PC-3 (cell line): ENCODE data around the gene ZC3H11A.

Experiments used
- EZH2 ChIP-seq: fragments of 300-600 bp; sonication (generic); IDR thresholded peaks from one replicate; pipeline ENCODE4 v1.6.1; 2017; ENCODE audit warnings: antibody characterized with exemption, mild to moderate bottlenecking, low read length; ENCODE audit not compliant: unreplicated experiment
- TF ChIP-seq, protein P1 (sequence below): fragments of 300-600 bp; sonication (generic); conservative IDR thresholded peaks from 2 replicates; pipeline ENCODE4 v1.5.1; 2017; ENCODE audit warnings: antibody characterized with exemption, low read depth, mild to moderate bottlenecking, low read length

DNA sequence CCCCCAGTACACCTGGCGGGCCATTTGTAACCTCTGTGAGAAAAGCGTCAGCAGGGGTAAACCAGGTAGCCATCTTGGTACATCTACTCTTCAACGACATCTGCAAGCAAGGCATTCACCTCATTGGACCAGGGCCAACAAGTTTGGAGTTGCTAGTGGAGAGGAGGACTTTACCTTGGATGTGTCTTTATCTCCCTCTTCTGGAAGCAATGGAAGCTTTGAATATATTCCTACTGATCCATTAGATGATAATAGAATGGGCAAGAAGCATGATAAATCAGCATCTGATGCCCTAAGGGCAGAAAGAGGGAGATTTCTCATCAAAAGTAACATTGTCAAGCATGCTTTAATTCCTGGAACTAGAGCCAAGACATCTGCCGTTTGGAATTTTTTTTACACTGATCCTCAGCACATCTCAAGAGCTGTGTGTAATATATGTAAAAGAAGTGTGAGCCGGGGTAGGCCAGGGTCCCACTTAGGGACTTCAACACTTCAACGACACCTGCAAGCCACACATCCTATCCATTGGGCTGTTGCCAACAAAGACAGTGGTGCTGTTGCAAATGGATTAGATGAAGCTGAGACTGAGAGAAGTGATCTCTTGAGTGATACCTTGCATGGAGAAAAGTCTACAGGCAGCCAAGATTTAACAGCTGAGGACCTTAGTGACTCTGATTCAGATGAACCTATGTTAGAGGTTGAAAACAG lies 2.7 kb downstream of the ZC3H11A start:
- TF ChIP-seq, protein P1, sequence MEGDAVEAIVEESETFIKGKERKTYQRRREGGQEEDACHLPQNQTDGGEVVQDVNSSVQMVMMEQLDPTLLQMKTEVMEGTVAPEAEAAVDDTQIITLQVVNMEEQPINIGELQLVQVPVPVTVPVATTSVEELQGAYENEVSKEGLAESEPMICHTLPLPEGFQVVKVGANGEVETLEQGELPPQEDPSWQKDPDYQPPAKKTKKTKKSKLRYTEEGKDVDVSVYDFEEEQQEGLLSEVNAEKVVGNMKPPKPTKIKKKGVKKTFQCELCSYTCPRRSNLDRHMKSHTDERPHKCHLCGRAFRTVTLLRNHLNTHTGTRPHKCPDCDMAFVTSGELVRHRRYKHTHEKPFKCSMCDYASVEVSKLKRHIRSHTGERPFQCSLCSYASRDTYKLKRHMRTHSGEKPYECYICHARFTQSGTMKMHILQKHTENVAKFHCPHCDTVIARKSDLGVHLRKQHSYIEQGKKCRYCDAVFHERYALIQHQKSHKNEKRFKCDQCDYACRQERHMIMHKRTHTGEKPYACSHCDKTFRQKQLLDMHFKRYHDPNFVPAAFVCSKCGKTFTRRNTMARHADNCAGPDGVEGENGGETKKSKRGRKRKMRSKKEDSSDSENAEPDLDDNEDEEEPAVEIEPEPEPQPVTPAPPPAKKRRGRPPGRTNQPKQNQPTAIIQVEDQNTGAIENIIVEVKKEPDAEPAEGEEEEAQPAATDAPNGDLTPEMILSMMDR, result 0 out of 2 replicates have a peak, but pooled peaks have one; percentile 26
- TF ChIP-seq EZH2, result no peak
